OCI-LY3 (cell line): ENCODE data around the gene EMX1.

Source experiments
- EZH2phosphoT487 ChIP-seq: fragments of 200-600 bp; shearing (Covaris generic); IDR thresholded peaks from 2 replicates; pipeline ENCODE4 v1.6.1; 2018; ENCODE audit warnings: antibody characterized with exemption, mixed run types, low read depth
- TF ChIP-seq, protein P1 (sequence below): fragments of 200-600, 300-600 bp; sonication (generic); IDR thresholded peaks from 2 replicates; pipeline ENCODE4 v1.5.1; 2014; ENCODE audit warnings: antibody characterized with exemption, low read length, low read depth

DNA sequence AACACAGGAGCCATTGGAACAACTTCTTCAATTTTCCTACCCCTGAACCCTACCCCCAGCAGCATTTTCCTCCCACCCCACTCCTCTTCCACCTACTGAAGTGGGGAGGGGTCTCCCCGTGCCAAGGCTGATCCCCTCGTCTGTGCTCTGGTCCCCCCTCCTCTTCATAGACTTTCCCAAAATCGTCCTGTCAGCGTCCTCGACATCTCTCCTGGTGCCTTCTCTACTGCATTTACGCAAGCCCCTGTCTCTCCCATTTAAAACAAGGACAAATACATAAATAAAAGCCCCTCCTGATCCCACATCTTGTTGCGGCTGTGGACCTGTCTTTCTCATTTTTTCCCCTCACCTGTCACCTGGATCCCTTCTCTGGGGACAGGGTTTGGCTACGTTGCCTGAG is 42.2 kb downstream of the EMX1 start:
- TF ChIP-seq, protein P1, sequence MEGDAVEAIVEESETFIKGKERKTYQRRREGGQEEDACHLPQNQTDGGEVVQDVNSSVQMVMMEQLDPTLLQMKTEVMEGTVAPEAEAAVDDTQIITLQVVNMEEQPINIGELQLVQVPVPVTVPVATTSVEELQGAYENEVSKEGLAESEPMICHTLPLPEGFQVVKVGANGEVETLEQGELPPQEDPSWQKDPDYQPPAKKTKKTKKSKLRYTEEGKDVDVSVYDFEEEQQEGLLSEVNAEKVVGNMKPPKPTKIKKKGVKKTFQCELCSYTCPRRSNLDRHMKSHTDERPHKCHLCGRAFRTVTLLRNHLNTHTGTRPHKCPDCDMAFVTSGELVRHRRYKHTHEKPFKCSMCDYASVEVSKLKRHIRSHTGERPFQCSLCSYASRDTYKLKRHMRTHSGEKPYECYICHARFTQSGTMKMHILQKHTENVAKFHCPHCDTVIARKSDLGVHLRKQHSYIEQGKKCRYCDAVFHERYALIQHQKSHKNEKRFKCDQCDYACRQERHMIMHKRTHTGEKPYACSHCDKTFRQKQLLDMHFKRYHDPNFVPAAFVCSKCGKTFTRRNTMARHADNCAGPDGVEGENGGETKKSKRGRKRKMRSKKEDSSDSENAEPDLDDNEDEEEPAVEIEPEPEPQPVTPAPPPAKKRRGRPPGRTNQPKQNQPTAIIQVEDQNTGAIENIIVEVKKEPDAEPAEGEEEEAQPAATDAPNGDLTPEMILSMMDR: no peak
- TF ChIP-seq EZH2phosphoT487: no peak
